ENCODE results near the gene MAPRE3.

GRCh38 chr2:27040282-27040681 lies 69.8 kb downstream of the MAPRE3 start:
- TF ChIP-seq CTCF (IDR thresholded peaks at IDR 0.05) (no peak), MAX (CRISPR knock-in tag; IDR thresholded peaks at IDR 0.05) (no peak), ZNF263 (CRISPR knock-in tag; IDR thresholded peaks at IDR 0.05; ENCODE audit: low read depth) (no peak)

Data from WTC11 (cell line).